ENCODE results near the gene CBLC. TPM values are rescaled to one million over a fixed set of nuclear protein-coding genes. Genes with fewer than 3 reads are reported as not detected.
"Not testable (repeated sequence)": the region's sequence is repeated elsewhere in the genome, so short reads cannot be mapped to it uniquely, and the experiment has no call there.

Gene CBLC
- total RNA-seq, 1 experiment from 2014 or later, result 20.5 TPM

GRCh38 chr19:44823373-44823698 is 45.6 kb downstream of the CBLC start (continued):
- TF ChIP-seq ERG (CRISPR knock-in tag; IDR thresholded peaks at IDR 0.05) (no peak), AR (CRISPR knock-in tag; IDR thresholded peaks at IDR 0.05) (no peak), RORB (CRISPR knock-in tag; IDR thresholded peaks at IDR 0.05) (no peak), FOXJ3 (CRISPR knock-in tag; IDR thresholded peaks at IDR 0.05; ENCODE audit: borderline replicate concordance) (no peak), ZNF138 (CRISPR knock-in tag; conservative IDR thresholded peaks at IDR 0.05) (no peak), ZBTB21 (CRISPR knock-in tag; IDR thresholded peaks at IDR 0.05; ENCODE audit: borderline replicate concordance) (no peak), CTCF (IDR thresholded peaks at IDR 0.05) (no peak)

- Mint-ChIP-seq H3K36me3 (no peaks in the 10 kb centered on the region), H3K4me3 (no peak overlapping the region), H3K4me1 (no peaks in the 10 kb centered on the region), H3K27ac (no peak overlapping the region), H3K9me3 (no peaks in the 10 kb centered on the region), H3K27me3 (ENCODE audit: low read depth) (peaks cover 83% of the 10 kb centered on the region)
- ChIA-PET POLR2A (interaction anchor here (1.1 kb wide), 1 partner anchor 12 kb away, joined by 4 read pairs; no protein-coding TSS in a partner anchor), CTCF (interaction anchor here (1.4 kb wide), 1 partner anchor 11 kb away, joined by 6 read pairs; no protein-coding TSS in a partner anchor)
- TF ChIP-seq AR (CRISPR knock-in tag; IDR thresholded peaks at IDR 0.05), result no peak
- no peak for TF ChIP-seq TEAD4 (CRISPR knock-in tag; IDR thresholded peaks at IDR 0.05)
- TF ChIP-seq E2F1 (CRISPR knock-in tag; IDR thresholded peaks at IDR 0.05), result no peak
- no peak for TF ChIP-seq ETV6 (CRISPR knock-in tag; IDR thresholded peaks at IDR 0.05)
- no peak for TF ChIP-seq CREB1 (CRISPR knock-in tag; IDR thresholded peaks at IDR 0.05)
- TF ChIP-seq ZNF396 (CRISPR knock-in tag; IDR thresholded peaks at IDR 0.05; ENCODE audit: borderline replicate concordance), result no peak
- no peak for TF ChIP-seq NR1H2 (CRISPR knock-in tag; IDR thresholded peaks at IDR 0.05)
- TF ChIP-seq SMAD4 (CRISPR knock-in tag; IDR thresholded peaks at IDR 0.05), result no peak
- TF ChIP-seq ARID4B (CRISPR knock-in tag; IDR thresholded peaks at IDR 0.05; ENCODE audit: borderline replicate concordance), result no peak
- TF ChIP-seq CBFB (CRISPR knock-in tag; IDR thresholded peaks at IDR 0.05; ENCODE audit: low read depth), result no peak
- DNase-seq (ENCODE audit: low spot score) (no peak), ATAC-seq (no peak)
Measured at GRCh38 chr19:44824761-44825160, 47.1 kb downstream of the CBLC start.

GRCh38 chr19:44832875-44833274 is 55.2 kb downstream of the CBLC start:
- H3K9me3 Mint-ChIP-seq; H3K36me3 Mint-ChIP-seq; H3K27ac Mint-ChIP-seq; H3K4me1 Mint-ChIP-seq; H3K4me3 Mint-ChIP-seq; ATAC-seq; POLR2A ChIA-PET; DNase-seq (ENCODE audit: low spot score): not testable (repeated sequence)
- H3K27me3 Mint-ChIP-seq (ENCODE audit: low read depth), result peaks cover 93% of the 10 kb centered on the region
- CTCF ChIA-PET, result interaction anchor here (1.2 to 1.8 kb wide), 3 partner anchors 20 to 48 kb away, joined by 3 to 6 read pairs (median 5); no protein-coding TSS in a partner anchor

GRCh38 chr19:44834399-44834798 is 56.7 kb downstream of the CBLC start:
- peaks cover 83% of the 10 kb centered on the region for H3K27me3 Mint-ChIP-seq (ENCODE audit: low read depth)
- ATAC-seq; H3K9me3 Mint-ChIP-seq; H3K27ac Mint-ChIP-seq; H3K4me3 Mint-ChIP-seq; H3K4me1 Mint-ChIP-seq; H3K36me3 Mint-ChIP-seq; DNase-seq (ENCODE audit: low spot score): not testable (repeated sequence)
- CTCF ChIA-PET, result interaction anchor here (1.0 to 1.8 kb wide), 3 partner anchors 11 to 63 kb away, joined by 3 to 6 read pairs (median 3); partner anchors contain the start of gene NECTIN2
- POLR2A ChIA-PET, result interaction anchor here (0.6 kb wide), 1 partner anchor 179 kb away, joined by 5 read pairs; no protein-coding TSS in a partner anchor
